GM18873 (cell line): ENCODE measurements around the gene PGF.

ENCODE experiments used
- ATAC-seq: cut with Tn5 transposase; IDR thresholded peaks from one replicate; pipeline ENCODE4 v1.9.1; 2021; ENCODE audit warnings: mild to moderate bottlenecking, moderate library complexity, moderate number of reproducible peaks; ENCODE audit not compliant: unreplicated experiment, low FRiP score

PGF gene

GRCh38 chr14:74979029-74979428 lies 23.6 kb upstream of the PGF start:
- ATAC-seq, result no peak

- ATAC-seq, result no peak
These were observed 23.1 kb upstream of the PGF start for GRCh38 chr14:74978416-74978947.

- no peak for ATAC-seq
These were observed 22.5 kb upstream of the PGF start for GRCh38 chr14:74977901-74978385.

- ATAC-seq, result no peak
These were observed 21.9 kb upstream of the PGF start for GRCh38 chr14:74977164-74977900.

GRCh38 chr14:74976264-74977113 lies 21.1 kb upstream of the PGF start:
- ATAC-seq, result no peak

- no peak for ATAC-seq
These were observed 19.8 kb upstream of the PGF start for GRCh38 chr14:74975059-74975810.

- no peak for ATAC-seq
These were observed 19.1 kb upstream of the PGF start for GRCh38 chr14:74974364-74975058.

GRCh38 chr14:74973905-74974363 lies 18.5 kb upstream of the PGF start:
- no peak for ATAC-seq

- no peak for ATAC-seq
These were observed 17.7 kb upstream of the PGF start for GRCh38 chr14:74973003-74973653.

- no peak for ATAC-seq
These were observed 13.4 kb upstream of the PGF start for GRCh38 chr14:74968811-74969210.

GRCh38 chr14:74965486-74966153 lies 10.2 kb upstream of the PGF start:
- no peak for ATAC-seq

- ATAC-seq, result no peak
These were observed 9.5 kb upstream of the PGF start for GRCh38 chr14:74964787-74965485.

- no peak for ATAC-seq
These were observed 8.4 kb upstream of the PGF start for GRCh38 chr14:74963705-74964271.

- ATAC-seq, result no peak
These were observed 7.8 kb upstream of the PGF start for GRCh38 chr14:74963178-74963704.

GRCh38 chr14:74962493-74962892 lies 7.1 kb upstream of the PGF start:
- no peak for ATAC-seq

GRCh38 chr14:74962046-74962445 lies 6.6 kb upstream of the PGF start:
- no peak for ATAC-seq

GRCh38 chr14:74961238-74961911 lies 6.0 kb upstream of the PGF start:
- no peak for ATAC-seq
